MM.1S (cell line): ENCODE results near the gene MOB2.

Source experiments
- DNase-seq: peaks from one replicate; pipeline ENCODE4 v3.0.0-alpha.2; 2015
- H2AFZ ChIP-seq: fragments of 300-600 bp; sonication (generic); 2 replicates; pipeline ENCODE4 v1.6.0; 2016; ENCODE audit warnings: antibody characterized with exemption, low read length
- H3F3A ChIP-seq: fragments of 300-600 bp; sonication (generic); 2 replicates; pipeline ENCODE4 v1.6.1; 2016; ENCODE audit warnings: mild to moderate bottlenecking, antibody characterized with exemption, low read length, moderate library complexity, mixed read lengths; ENCODE audit not compliant: insufficient read depth
- H3K27ac ChIP-seq: fragments of 300-600 bp; sonication (generic); 2 replicates; pipeline ENCODE4 v1.5.1; 2016; ENCODE audit warnings: mild to moderate bottlenecking, low read length
- H3K27me3 ChIP-seq: fragments of 300-600 bp; sonication (generic); replicated peaks from 2 replicates; pipeline ENCODE4 v1.6.0; 2016; ENCODE audit warnings: low read length; ENCODE audit not compliant: insufficient read depth
- H3K36me3 ChIP-seq: fragments of 300-600 bp; sonication (generic); replicated peaks from 2 replicates; pipeline ENCODE4 v1.6.1; 2016; ENCODE audit warnings: mild to moderate bottlenecking, low read length, mixed read lengths; ENCODE audit not compliant: insufficient read depth
- H3K4me1 ChIP-seq: fragments of 300-600 bp; sonication (generic); 2 replicates; pipeline ENCODE4 v1.6.1; 2016; ENCODE audit warnings: low read length, mixed read lengths
- H3K4me2 ChIP-seq: fragments of 300-600 bp; sonication (generic); 2 replicates; pipeline ENCODE4 v1.6.0; 2016; ENCODE audit warnings: low read depth, low read length
- H3K4me3 ChIP-seq: fragments of 300-600 bp; sonication (generic); 2 replicates; pipeline ENCODE4 v1.5.1; 2016; ENCODE audit warnings: low read length, mixed read lengths
- H3K79me2 ChIP-seq: fragments of 300-600 bp; sonication (generic); 2 replicates; pipeline ENCODE4 v1.6.1; 2016; ENCODE audit warnings: mixed run types, low read length, mixed read lengths
- H3K9ac ChIP-seq: fragments of 300-600 bp; sonication (generic); 2 replicates; pipeline ENCODE4 v1.6.1; 2016; ENCODE audit warnings: low read length, mixed read lengths
- H3K9me2 ChIP-seq: fragments of 300-600 bp; sonication (generic); replicated peaks from 2 replicates; pipeline ENCODE4 v1.6.1; 2016; ENCODE audit warnings: mild to moderate bottlenecking, low read length, mixed read lengths; ENCODE audit not compliant: insufficient read depth
- H3K9me3 ChIP-seq: fragments of 300-600 bp; sonication (generic); replicated peaks from 2 replicates; pipeline ENCODE4 v1.6.1; 2016; ENCODE audit warnings: mild to moderate bottlenecking, low read length, mixed read lengths; ENCODE audit not compliant: insufficient read depth
- H4K20me1 ChIP-seq: fragments of 300-600 bp; sonication (generic); 2 replicates; pipeline ENCODE4 v1.6.1; 2016; ENCODE audit warnings: mild to moderate bottlenecking, low read length, moderate library complexity, mixed read lengths; ENCODE audit not compliant: insufficient read depth
- EZH2 ChIP-seq: fragments of 300-600 bp; sonication (generic); optimal IDR thresholded peaks from 2 replicates; pipeline ENCODE3; 2017; ENCODE audit warnings: low read depth, mild to moderate bottlenecking, antibody characterized with exemption, low read length, mixed read lengths
- EZH2phosphoT487 ChIP-seq: fragments of 300-600 bp; sonication (generic); IDR thresholded peaks from 2 replicates; pipeline ENCODE4 v1.6.1; 2018; ENCODE audit warnings: antibody characterized with exemption, low read length
- TF ChIP-seq, protein P1 (sequence below): fragments of 300-600 bp; sonication (generic); IDR thresholded peaks from 2 replicates; pipeline ENCODE4 v1.5.1; 2016; ENCODE audit warnings: antibody characterized with exemption, low read length, mixed read lengths

The MOB2 gene

GRCh38 chr11:1518301-1518700, 31.7 kb upstream of the MOB2 start:
- H3K9ac ChIP-seq, result no peak overlapping the region

GRCh38 chr11:1517117-1518005, 30.8 kb upstream of the MOB2 start:
- TF ChIP-seq, protein P1, sequence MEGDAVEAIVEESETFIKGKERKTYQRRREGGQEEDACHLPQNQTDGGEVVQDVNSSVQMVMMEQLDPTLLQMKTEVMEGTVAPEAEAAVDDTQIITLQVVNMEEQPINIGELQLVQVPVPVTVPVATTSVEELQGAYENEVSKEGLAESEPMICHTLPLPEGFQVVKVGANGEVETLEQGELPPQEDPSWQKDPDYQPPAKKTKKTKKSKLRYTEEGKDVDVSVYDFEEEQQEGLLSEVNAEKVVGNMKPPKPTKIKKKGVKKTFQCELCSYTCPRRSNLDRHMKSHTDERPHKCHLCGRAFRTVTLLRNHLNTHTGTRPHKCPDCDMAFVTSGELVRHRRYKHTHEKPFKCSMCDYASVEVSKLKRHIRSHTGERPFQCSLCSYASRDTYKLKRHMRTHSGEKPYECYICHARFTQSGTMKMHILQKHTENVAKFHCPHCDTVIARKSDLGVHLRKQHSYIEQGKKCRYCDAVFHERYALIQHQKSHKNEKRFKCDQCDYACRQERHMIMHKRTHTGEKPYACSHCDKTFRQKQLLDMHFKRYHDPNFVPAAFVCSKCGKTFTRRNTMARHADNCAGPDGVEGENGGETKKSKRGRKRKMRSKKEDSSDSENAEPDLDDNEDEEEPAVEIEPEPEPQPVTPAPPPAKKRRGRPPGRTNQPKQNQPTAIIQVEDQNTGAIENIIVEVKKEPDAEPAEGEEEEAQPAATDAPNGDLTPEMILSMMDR, result no peak
- TF ChIP-seq EZH2phosphoT487, result no peak
- no peak for TF ChIP-seq EZH2
- Histone ChIP-seq H3K4me1 (no peaks in the 10 kb centered on the region), H3K36me3 (no peaks in the 10 kb centered on the region), H3K4me3 (no peak overlapping the region), H3K9me2 (no peaks in the 10 kb centered on the region), H3K9ac (no peak overlapping the region), H3K79me2 (peaks cover 27% of the 10 kb centered on the region), H3K4me2 (no peak overlapping the region), H3K27me3 (no peaks in the 10 kb centered on the region), H4K20me1 (peaks cover 6% of the 10 kb centered on the region; the same call in 1 of the 2 replicates), H2AFZ (no peak overlapping the region), H3K9me3 (no peaks in the 10 kb centered on the region), H3F3A (peaks cover 1% of the 10 kb centered on the region; the same call in 1 of the 2 replicates), H3K27ac (no peak overlapping the region)
- no peak for DNase-seq

More at GRCh38 chr11:1518301-1518700, 31.7 kb upstream of the MOB2 start:
- Histone ChIP-seq H3K9me2 (no peaks in the 10 kb centered on the region), H3K27me3 (no peaks in the 10 kb centered on the region), H3F3A (no peaks in the 10 kb centered on the region), H3K4me3 (no peak overlapping the region), H3K4me1 (no peaks in the 10 kb centered on the region), H3K36me3 (no peaks in the 10 kb centered on the region), H3K9me3 (no peaks in the 10 kb centered on the region), H3K27ac (no peak overlapping the region), H4K20me1 (peaks cover 6% of the 10 kb centered on the region; the same call in 1 of the 2 replicates), H2AFZ (no peak overlapping the region), H3K79me2 (peaks cover 35% of the 10 kb centered on the region), H3K4me2 (no peak overlapping the region)
- no peak for DNase-seq
- TF ChIP-seq EZH2phosphoT487 (no peak), EZH2 (no peak)
- TF ChIP-seq, protein P1, result no peak

- H3K9me3 ChIP-seq, result no peaks in the 10 kb centered on the region
- H3K4me1 ChIP-seq, result no peaks in the 10 kb centered on the region
- no peak overlapping the region for H3K4me2 ChIP-seq
- H3K9me2 ChIP-seq, result no peaks in the 10 kb centered on the region
- H2AFZ ChIP-seq, result no peak overlapping the region
- no peak overlapping the region for H3K9ac ChIP-seq
- TF ChIP-seq, protein P1, result no peak
- TF ChIP-seq EZH2 (no peak), EZH2phosphoT487 (no peak)
- H4K20me1 ChIP-seq, result peaks cover 6% of the 10 kb centered on the region; the same call in 1 of the 2 replicates
- no peak overlapping the region for H3K27ac ChIP-seq
- no peaks in the 10 kb centered on the region for H3K36me3 ChIP-seq
- H3K4me3 ChIP-seq, result no peak overlapping the region
- no peak for DNase-seq
- H3F3A ChIP-seq, result peaks cover 4% of the 10 kb centered on the region; the same call in 1 of the 2 replicates
- peaks cover 27% of the 10 kb centered on the region for H3K79me2 ChIP-seq
- H3K27me3 ChIP-seq, result no peaks in the 10 kb centered on the region
These were observed 29.9 kb upstream of the MOB2 start for GRCh38 chr11:1516273-1517067.
